Epithelial cell of alveolus of lung (primary cell): Measurements from ENCODE around the gene PODNL1. TPM values are rescaled to one million over a fixed set of nuclear protein-coding genes. Genes with fewer than 3 reads are reported as not detected.

Experiments used
- total RNA-seq: library from RNA; depleted of rRNA; stranded (reverse); fragments of >200 nt; gene quantifications from 2 replicates; pipeline ENCODE4 v1.2.1, GENCODE V29; 2015

The PODNL1 gene
- total RNA-seq = 1.7 and 38.1 TPM in 2 replicates

GRCh38 chr19:13938301-13939064, at the start of gene PODNL1:
TSS of gene PODNL1 (minus strand) at chr19:13938417. CDS start at chr19:13938181, 236 bp downstream.

GRCh38 chr19:13952154-13952930, 14.1 kb upstream of the PODNL1 start, which contains the start of gene DCAF15:
TSS of gene DCAF15 (plus strand) at chr19:13952509. CDS start at chr19:13952513, 4 bp downstream.

GRCh38 chr19:13905634-13906520, 32.3 kb downstream of the PODNL1 start, which contains the start of the genes BRME1 and CC2D1A:
TSS of gene BRME1 (minus strand) at chr19:13906117. CDS start at chr19:13904892, 1,225 bp downstream.
TSS of gene CC2D1A (plus strand) at chr19:13906201. CDS start at chr19:13906442, 241 bp downstream.

Other genes with a start within 250 kb of the PODNL1 start
- gene MRI1, start 173.9 kb downstream of the PODNL1 start, total RNA-seq = 18.2 and 48.1 TPM in 2 replicates
- 173 and 267 TPM in 2 replicates for gene C19orf53, start 164.0 kb downstream of the PODNL1 start, total RNA-seq
- 12.8 and 18.3 TPM in 2 replicates for gene ZSWIM4, start 143.0 kb downstream of the PODNL1 start, total RNA-seq
- not detected in 2 replicates for gene NANOS3, start 61.3 kb downstream of the PODNL1 start, total RNA-seq
- 0.26 TPM in 1 of 2 replicates, not detected in the other for gene BRME1, start 32.3 kb downstream of the PODNL1 start, total RNA-seq
- 15.9 and 26.7 TPM in 2 replicates for gene CC2D1A, start 32.2 kb downstream of the PODNL1 start, total RNA-seq
- 13.9 and 25.1 TPM in 2 replicates for gene DCAF15, start 14.1 kb upstream of the PODNL1 start, total RNA-seq
- 5.2 and 6.9 TPM in 2 replicates for gene RFX1, start 67.9 kb upstream of the PODNL1 start, total RNA-seq
- gene RLN3, start 89.7 kb upstream of the PODNL1 start, total RNA-seq = not detected in 2 replicates
- 2.9 and 11.6 TPM in 2 replicates for gene IL27RA, start 93.3 kb upstream of the PODNL1 start, total RNA-seq
- gene PALM3, start 123.7 kb upstream of the PODNL1 start, total RNA-seq = 0.39 TPM in 1 of 2 replicates, not detected in the other
- 1.2 and 1.8 TPM in 2 replicates for gene MISP3, start 134.4 kb upstream of the PODNL1 start, total RNA-seq
- not detected in 2 replicates for gene C19orf67, start 147.4 kb upstream of the PODNL1 start, total RNA-seq
- 36.0 and 48.6 TPM in 2 replicates for gene SAMD1, start 152.3 kb upstream of the PODNL1 start, total RNA-seq
- 67.5 and 75.4 TPM in 2 replicates for gene PRKACA, start 179.3 kb upstream of the PODNL1 start, total RNA-seq
- 14.6 and 26.4 TPM in 2 replicates for gene ASF1B, start 198.2 kb upstream of the PODNL1 start, total RNA-seq